Esophagus muscularis mucosa (tissue), 3 donors: Measurements from ENCODE around the gene CALML6.

ENCODE experiments used
- CTCF ChIP-seq, 3 experiments: fragments of 200-600 bp in 2 of 3; fragments of 450-650 bp in 1 of 3; sonication (generic) in 2 of 3; IDR thresholded peaks; one replicate each; pipeline ENCODE4 v1.5.1; 2017 to 2019; ENCODE audit warnings: antibody characterized with exemption in 3 of 3, mild to moderate bottlenecking in 2 of 3, moderate library complexity in 1 of 3
- EP300 ChIP-seq: sonication (generic); formaldehyde crosslinking; IDR thresholded peaks from one replicate; pipeline ENCODE4 v1.6.1; 2017; ENCODE audit warnings: antibody characterized with exemption

- no peak for TF ChIP-seq CTCF (IDR thresholded peaks at IDR 0.05)
- no peak for TF ChIP-seq EP300
Measured at GRCh38 chr1:1946540-1946939, 31.5 kb downstream of the CALML6 start.
